Activated T-cell treated with anti-CD3 and anti-CD28 coated beads, Interleukin-2, amount 50 U/mL, for 24 hours (primary cell): ENCODE data around the gene CLOCK.

Experiments used
- DNase-seq: peaks from one replicate; pipeline ENCODE4 v3.0.0-alpha.2; 2020
- H3K27ac Mint-ChIP-seq: 2 replicates; pipeline ENCODE4 v1.8.0; 2020; ENCODE audit warnings: mild to moderate bottlenecking, mixed read lengths
- H3K27me3 Mint-ChIP-seq: 2 replicates; pipeline ENCODE4 v1.8.0; 2020; ENCODE audit warnings: mixed read lengths
- H3K36me3 Mint-ChIP-seq: 2 replicates; pipeline ENCODE4 v1.8.0; 2020; ENCODE audit warnings: low read depth, mixed read lengths
- H3K4me1 Mint-ChIP-seq: 2 replicates; pipeline ENCODE4 v1.8.0; 2020; ENCODE audit warnings: low read depth, mixed read lengths
- H3K4me3 Mint-ChIP-seq: 2 replicates; pipeline ENCODE4 v1.8.0; 2020; ENCODE audit warnings: mild to moderate bottlenecking, moderate library complexity, mixed read lengths
- H3K9me3 Mint-ChIP-seq: 2 replicates; pipeline ENCODE4 v1.8.0; 2020; ENCODE audit warnings: mixed read lengths

The CLOCK gene

DNA sequence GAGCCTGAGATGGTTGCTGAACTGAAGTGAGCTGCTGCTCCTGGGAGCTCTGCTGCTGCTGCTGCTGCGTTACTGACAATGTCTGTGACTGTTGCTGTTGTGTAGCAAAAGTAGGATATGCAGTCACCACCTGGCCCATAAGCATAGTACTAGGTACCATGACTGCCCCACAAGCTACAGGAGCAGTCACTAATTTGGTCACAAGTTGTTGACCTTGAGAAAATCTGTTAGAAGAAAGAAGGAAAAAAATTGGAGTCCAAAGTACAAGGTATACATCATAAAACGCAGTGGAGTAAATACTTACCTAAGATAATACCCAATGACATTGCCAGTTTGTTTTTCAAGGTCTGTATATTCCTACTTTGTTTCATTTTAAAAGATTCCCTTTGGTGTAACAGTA is 108.4 kb downstream of the CLOCK start:
- Mint-ChIP-seq H3K27me3 (no peaks in the 10 kb centered on the region), H3K36me3 (peaks cover 85% of the 10 kb centered on the region), H3K27ac (no peak overlapping the region), H3K4me1 (peaks cover 21% of the 10 kb centered on the region), H3K9me3 (no peaks in the 10 kb centered on the region), H3K4me3 (no peak overlapping the region)
- DNase-seq = no peak

DNA sequence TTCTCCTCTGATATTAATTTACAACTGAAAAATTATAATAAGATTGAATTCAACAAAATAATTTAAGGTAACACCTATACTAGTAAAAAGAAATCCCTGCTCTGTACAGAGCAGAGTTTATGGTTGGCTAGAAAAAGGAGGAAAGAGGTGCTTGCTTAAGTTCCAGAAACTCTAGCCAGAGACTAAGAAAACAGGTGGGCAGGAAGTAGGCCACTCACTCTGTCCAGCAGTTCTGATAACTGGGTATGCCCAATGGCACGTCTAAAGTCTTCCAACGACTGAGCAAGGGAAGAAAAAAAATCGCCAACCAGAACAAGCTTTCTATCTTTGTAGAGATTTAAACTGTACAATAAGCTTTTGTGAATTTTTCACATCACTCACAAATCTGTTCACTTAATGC is 108.9 kb downstream of the CLOCK start:
- DNase-seq = no peak
- no peak overlapping the region for H3K27ac Mint-ChIP-seq
- H3K9me3 Mint-ChIP-seq = no peaks in the 10 kb centered on the region
- peaks cover 89% of the 10 kb centered on the region for H3K36me3 Mint-ChIP-seq
- peaks cover 20% of the 10 kb centered on the region for H3K4me1 Mint-ChIP-seq
- H3K4me3 Mint-ChIP-seq = no peak overlapping the region
- H3K27me3 Mint-ChIP-seq = no peaks in the 10 kb centered on the region

DNA sequence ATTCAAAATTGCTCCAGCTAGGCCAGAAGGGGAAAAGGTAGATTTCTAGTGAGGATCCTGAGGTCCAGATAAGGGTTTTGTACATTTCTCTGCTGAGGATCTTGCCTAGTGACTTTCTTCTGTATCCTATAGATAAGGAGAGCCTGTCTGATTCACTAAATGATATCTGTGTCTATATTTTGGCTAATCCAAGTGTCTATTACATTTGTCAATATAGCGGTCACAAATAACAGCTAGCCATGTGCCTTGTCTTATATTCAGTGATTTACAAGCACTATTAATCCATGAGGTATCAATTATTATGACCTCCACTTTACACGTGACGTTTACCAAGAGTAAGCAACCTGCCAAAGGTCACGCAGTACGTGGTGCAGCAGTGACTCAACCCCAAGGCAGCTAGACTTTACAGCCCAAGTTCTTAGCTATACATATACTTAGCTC is 109.3 kb downstream of the CLOCK start:
- Mint-ChIP-seq H3K9me3 (no peaks in the 10 kb centered on the region), H3K36me3 (peaks cover 89% of the 10 kb centered on the region), H3K27me3 (no peaks in the 10 kb centered on the region), H3K4me3 (no peak overlapping the region), H3K4me1 (peaks cover 16% of the 10 kb centered on the region), H3K27ac (no peak overlapping the region)
- DNase-seq = no peak

DNA sequence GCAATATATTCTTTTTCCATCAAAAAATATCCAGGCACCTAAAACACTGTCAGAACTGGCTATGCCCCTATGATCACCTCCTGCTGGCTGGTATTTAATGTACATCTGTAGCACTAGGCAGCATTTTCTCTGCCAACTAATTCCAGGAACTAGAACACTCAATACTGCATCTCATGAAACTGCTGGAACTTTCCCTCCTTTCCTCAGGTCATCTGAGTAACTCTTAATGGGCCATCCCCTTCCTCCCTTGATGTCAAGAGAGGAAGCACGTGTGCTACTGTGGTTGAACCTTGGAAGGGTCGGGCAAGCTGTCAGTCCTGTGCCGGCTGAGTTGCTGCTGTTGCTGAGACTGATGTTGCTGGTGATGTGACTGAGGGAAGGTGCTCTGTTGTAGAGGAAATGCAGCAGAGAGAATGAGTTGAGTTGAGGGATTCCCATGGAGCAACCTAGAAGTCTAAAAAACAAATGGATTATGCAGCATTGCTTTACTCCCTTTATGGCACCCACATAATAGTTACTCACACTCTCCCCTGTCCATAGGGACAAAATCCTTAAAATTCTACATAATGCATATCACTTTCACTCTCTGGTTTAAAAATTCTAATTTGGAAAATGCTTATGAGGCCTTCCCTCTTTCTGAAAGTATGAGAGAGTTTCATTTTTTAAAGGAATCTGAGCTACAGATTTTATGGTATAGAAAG is 111.4 kb downstream of the CLOCK start:
- H3K9me3 Mint-ChIP-seq = no peaks in the 10 kb centered on the region
- no peaks in the 10 kb centered on the region for H3K27me3 Mint-ChIP-seq
- H3K27ac Mint-ChIP-seq = peak overlapping the region; percentile 80
- H3K4me3 Mint-ChIP-seq = no peak overlapping the region
- peaks cover 16% of the 10 kb centered on the region for H3K4me1 Mint-ChIP-seq
- peaks cover 88% of the 10 kb centered on the region for H3K36me3 Mint-ChIP-seq
- DNase-seq = no peak

DNA sequence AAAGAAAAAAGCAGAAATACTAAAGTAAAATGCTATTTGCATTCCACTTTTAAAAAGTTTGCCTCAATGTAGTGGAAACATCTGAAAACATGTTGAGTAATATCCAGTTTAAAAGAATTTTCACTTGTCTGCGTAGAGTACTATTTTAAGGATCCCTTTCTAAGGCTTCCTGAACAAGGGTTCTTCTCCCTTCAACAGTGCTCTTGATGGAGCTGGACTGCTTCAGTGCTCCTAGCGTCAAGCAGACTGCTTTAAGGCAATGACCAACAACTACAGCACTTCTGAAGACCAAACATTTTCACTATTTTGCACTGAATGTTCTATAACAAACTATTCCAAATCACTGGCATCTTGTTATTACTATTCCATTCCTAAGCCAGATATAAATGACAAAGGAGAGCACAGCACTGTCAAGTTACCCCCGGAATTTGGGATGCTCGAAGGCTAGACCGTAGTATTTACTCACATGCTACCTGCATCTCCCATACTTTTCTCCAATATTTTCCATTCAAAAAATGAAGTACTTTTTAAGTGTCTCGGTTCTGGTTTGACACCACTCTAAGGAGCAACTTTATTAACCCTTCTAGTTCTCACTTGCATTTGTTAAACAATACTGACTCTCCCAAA is 114.9 kb downstream of the CLOCK start:
- H3K36me3 Mint-ChIP-seq = peaks cover 92% of the 10 kb centered on the region
- H3K9me3 Mint-ChIP-seq = no peaks in the 10 kb centered on the region
- peaks cover 16% of the 10 kb centered on the region for H3K4me1 Mint-ChIP-seq
- no peaks in the 10 kb centered on the region for H3K27me3 Mint-ChIP-seq
- H3K4me3 Mint-ChIP-seq = no peak overlapping the region
- H3K27ac Mint-ChIP-seq = no peak overlapping the region
- DNase-seq = no peak

DNA sequence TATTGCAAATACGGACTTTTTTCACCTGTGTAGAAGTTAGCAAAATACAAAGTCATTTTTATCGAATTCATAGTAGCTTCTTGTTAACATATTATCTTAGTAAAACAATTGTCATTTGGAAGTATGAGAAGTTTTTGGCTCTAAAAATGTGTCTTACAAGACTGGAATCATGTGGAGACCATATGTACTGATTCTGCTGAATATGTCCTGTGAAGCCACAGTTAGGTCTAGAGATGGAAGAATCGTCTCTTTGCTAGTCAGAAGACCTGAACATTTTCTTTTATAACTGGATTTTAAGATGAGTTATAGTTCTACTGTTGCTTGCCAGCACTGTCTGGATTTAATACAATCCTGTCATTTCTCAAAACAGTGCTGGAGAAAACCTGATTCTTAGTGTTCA is 121.9 kb downstream of the CLOCK start:
- H3K4me1 Mint-ChIP-seq = no peaks in the 10 kb centered on the region
- H3K9me3 Mint-ChIP-seq = no peaks in the 10 kb centered on the region
- peaks cover 96% of the 10 kb centered on the region for H3K36me3 Mint-ChIP-seq
- DNase-seq = no peak
- no peaks in the 10 kb centered on the region for H3K27me3 Mint-ChIP-seq
- no peak overlapping the region for H3K27ac Mint-ChIP-seq
- no peak overlapping the region for H3K4me3 Mint-ChIP-seq

DNA sequence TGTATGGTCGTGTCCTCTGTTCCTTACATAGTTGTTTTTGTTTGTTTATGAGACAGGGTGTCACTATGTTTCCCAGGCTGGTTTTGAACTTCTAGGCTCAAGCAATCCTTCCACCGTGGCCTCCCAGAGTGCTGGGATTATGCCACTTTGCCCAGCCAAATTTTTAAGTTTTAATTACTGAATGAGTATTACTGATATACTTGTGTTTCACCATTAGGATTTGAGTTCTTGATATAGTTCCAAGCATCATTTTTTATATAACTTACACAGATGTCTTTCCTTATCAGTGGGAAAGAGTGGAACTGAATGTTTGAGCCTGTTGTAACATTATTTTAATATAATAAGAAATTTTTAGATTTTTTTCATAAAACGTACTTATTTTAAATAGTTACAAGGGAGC is 130.5 kb downstream of the CLOCK start:
- Mint-ChIP-seq H3K27me3 (no peaks in the 10 kb centered on the region), H3K27ac (no peak overlapping the region), H3K36me3 (peaks cover 83% of the 10 kb centered on the region), H3K4me1 (peaks cover 4% of the 10 kb centered on the region), H3K4me3 (no peak overlapping the region), H3K9me3 (no peaks in the 10 kb centered on the region)
- DNase-seq = no peak

DNA sequence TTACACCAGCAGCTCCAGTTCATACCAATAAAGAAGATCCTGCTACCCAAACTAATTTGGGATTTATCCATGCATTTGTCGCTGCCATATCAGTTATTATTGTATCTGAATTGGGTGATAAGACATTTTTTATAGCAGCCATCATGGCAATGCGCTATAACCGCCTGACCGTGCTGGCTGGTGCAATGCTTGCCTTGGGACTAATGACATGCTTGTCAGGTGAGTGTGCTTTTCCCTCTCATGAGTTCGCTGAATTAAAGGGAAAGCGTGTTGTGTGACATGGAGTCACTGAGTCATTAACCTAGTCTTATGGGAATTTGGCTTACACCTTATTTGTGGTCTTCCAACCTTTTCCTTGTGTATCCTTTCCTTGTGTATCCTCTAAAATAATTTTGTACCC is 135.1 kb downstream of the CLOCK start:
- H3K4me1 Mint-ChIP-seq = peaks cover 29% of the 10 kb centered on the region
- DNase-seq = no peak
- peaks cover 81% of the 10 kb centered on the region for H3K36me3 Mint-ChIP-seq
- no peaks in the 10 kb centered on the region for H3K27me3 Mint-ChIP-seq
- H3K27ac Mint-ChIP-seq = no peak overlapping the region
- H3K4me3 Mint-ChIP-seq = no peak overlapping the region
- H3K9me3 Mint-ChIP-seq = no peaks in the 10 kb centered on the region

DNA sequence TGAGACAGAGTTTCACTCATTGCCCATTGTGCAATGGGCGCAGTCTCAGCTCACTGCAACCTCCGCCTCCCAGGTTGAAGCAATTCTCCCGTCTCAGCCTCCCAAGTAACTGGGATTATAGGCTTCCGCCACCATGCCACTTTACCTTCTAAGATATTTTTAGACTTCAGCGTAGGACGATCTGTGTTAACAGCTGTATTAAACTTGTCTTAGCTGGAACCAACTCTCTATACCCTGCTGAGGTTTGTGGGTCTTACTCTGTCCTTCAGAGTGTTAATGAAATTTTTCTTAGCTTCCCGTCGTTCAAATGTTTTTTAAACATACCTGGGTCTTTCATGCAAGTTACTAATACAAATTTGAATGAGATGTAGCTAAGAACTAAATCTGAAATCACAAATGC is 136.3 kb downstream of the CLOCK start:
- Mint-ChIP-seq H3K27ac (no peak overlapping the region), H3K4me3 (no peak overlapping the region), H3K36me3 (peaks cover 83% of the 10 kb centered on the region), H3K4me1 (peaks cover 39% of the 10 kb centered on the region), H3K27me3 (no peaks in the 10 kb centered on the region), H3K9me3 (no peaks in the 10 kb centered on the region)
- DNase-seq = no peak

DNA sequence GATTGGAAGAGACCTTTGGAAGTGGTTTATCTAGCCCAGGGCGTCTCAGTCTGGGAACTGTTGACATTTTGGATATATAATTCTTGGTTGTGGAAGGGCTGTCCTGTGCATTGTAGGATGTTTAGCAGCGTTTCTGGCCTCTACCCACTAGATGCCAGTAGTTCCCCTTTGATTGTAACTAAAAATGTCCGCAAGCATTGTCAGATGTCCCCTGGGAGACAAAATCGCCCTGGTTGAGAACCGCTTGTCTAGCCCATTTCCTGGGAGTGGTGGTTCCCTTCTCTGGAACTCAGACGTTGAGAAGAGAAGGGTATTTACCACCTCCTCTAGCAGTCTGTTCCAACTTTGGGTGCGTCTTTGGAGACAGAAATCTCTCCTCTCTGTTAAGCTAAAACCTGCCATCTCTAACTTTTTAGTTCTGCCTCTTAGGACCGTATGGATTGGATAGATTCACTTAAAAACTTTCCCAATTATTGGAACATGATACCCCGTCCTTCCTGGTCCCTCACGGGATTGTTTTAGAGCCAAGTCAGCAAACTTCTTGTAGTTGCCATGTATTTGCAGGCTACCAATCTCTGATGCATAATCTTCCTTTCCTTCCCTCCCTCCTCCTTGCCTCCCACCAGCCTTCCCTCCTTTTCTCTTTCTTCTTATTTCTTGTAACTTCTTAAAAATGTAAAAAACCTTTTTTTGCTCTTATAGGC is 137.1 kb downstream of the CLOCK start:
- Mint-ChIP-seq H3K27me3 (no peaks in the 10 kb centered on the region), H3K4me3 (no peak overlapping the region), H3K4me1 (peaks cover 47% of the 10 kb centered on the region), H3K9me3 (no peaks in the 10 kb centered on the region), H3K36me3 (peaks cover 83% of the 10 kb centered on the region), H3K27ac (peak overlapping the region; percentile 64)
- DNase-seq = no peak

DNA sequence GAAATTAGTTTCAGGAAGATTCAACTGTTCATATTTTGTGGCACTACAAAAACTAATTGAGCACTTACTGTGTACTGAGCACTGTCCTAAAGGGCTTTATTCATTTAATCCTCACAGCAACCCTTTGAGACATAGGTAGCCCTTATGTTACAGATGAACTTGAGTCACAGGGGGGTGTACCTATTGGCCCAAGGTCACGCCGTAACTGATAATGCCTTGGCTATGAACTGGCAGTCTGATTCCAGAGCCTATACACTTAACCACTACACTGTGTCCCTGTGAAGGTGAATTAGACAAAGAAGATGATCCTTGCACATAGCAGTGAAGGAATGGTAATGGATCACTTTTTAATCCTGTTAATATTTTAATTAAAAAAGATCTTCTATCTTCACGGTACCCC is 138.9 kb downstream of the CLOCK start:
- DNase-seq = no peak
- Mint-ChIP-seq H3K9me3 (no peaks in the 10 kb centered on the region), H3K36me3 (peaks cover 88% of the 10 kb centered on the region), H3K4me1 (peaks cover 57% of the 10 kb centered on the region), H3K27me3 (no peaks in the 10 kb centered on the region), H3K4me3 (no peak overlapping the region), H3K27ac (no peak overlapping the region)

DNA sequence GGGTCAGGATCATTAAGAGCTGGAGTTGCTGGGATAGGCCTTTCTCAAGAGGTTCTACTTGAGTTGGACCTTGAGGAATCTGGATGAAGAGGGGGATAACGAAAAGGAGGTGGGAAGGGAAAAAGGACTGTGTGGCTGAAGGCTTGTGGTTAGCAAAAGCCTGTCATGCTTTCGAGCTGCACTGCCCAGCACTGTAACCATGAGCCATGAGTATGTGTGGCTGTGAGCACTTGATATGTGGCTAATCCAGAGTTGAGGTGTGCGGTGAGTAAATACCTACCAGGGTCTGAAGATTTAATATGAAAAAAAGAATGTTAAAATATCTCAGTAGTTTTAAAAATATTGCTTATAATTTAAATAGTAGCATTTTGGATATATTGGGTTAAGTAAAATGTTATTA is 139.6 kb downstream of the CLOCK start:
- no peak for DNase-seq
- H3K27me3 Mint-ChIP-seq = no peaks in the 10 kb centered on the region
- H3K27ac Mint-ChIP-seq = peak overlapping the region; percentile 71
- peaks cover 84% of the 10 kb centered on the region for H3K36me3 Mint-ChIP-seq
- H3K4me3 Mint-ChIP-seq = no peak overlapping the region
- H3K9me3 Mint-ChIP-seq = no peaks in the 10 kb centered on the region
- peaks cover 57% of the 10 kb centered on the region for H3K4me1 Mint-ChIP-seq

DNA sequence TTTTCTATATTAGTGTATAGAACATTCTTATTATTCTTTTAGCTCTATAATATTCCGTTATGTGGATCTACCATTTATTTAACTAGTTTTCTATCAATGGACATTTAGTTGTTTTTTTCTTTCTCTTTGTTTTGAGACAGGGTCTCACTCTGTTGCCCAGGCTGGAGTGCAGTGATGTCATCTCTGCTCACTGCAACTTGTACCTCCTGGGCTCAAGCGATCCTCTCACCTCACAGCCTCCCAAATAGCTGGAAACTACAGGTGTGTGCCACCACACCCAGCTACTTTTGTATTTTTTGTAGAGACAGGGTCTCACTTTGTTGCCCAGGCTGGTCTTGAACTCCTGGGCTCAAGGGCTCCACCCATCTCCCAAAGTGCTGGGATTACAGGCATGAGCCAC is 140.2 kb downstream of the CLOCK start:
- Mint-ChIP-seq H3K9me3 (no peaks in the 10 kb centered on the region), H3K27me3 (no peaks in the 10 kb centered on the region), H3K27ac (no peak overlapping the region), H3K36me3 (peaks cover 78% of the 10 kb centered on the region), H3K4me3 (no peak overlapping the region), H3K4me1 (peaks cover 53% of the 10 kb centered on the region)
- no peak for DNase-seq

DNA sequence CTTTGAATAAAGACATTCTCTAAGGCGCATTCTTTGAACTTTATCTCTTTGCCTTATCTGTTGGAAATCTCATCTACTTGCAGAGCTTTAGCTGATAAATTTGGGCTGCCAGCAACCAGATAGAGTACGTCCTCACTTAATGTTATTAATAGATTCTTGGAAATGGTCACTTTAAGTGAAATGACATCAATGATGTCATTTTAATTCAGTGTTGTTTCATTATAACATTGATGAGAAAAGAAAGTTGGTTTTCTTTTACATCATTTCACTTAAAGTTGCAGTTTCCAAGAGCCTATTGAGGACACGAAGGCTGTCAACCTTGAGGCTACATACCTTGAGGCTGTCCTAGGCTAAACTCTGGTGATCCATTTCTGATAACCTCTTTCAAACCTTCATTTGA is 141.6 kb downstream of the CLOCK start:
- no peaks in the 10 kb centered on the region for H3K27me3 Mint-ChIP-seq
- no peak overlapping the region for H3K4me3 Mint-ChIP-seq
- peaks cover 60% of the 10 kb centered on the region for H3K4me1 Mint-ChIP-seq
- H3K9me3 Mint-ChIP-seq = no peaks in the 10 kb centered on the region
- no peak for DNase-seq
- H3K36me3 Mint-ChIP-seq = peaks cover 76% of the 10 kb centered on the region
- H3K27ac Mint-ChIP-seq = no peak overlapping the region

DNA sequence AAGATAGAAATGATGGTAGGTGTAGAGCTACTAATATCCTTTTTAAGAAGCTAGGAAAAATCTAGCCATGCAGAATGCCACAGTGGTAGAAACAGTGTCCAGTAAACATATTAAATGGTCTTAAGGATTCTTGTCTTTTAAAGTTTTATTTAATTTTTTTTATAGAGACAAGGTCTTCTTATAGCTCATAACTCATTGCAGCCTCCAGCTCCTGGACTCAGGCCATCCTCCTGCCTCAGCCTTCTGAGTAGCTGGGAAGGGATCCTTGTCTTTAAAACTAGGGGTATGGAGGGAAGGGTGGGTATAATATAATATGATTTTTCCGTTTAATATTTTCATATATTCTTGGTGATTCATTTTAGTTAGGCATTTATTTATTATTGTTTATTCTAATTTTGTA is 147.1 kb downstream of the CLOCK start:
- no peak for DNase-seq
- peak overlapping the region; percentile 91 for H3K4me3 Mint-ChIP-seq
- H3K27ac Mint-ChIP-seq = no peak overlapping the region
- H3K27me3 Mint-ChIP-seq = no peaks in the 10 kb centered on the region
- H3K4me1 Mint-ChIP-seq = peaks cover 49% of the 10 kb centered on the region
- no peaks in the 10 kb centered on the region for H3K9me3 Mint-ChIP-seq
- H3K36me3 Mint-ChIP-seq = peaks cover 61% of the 10 kb centered on the region
